HG03066 (cell line): ENCODE measurements around the gene ANKS1B.
"Not testable (repeated sequence)": the region's sequence is repeated elsewhere in the genome, so short reads cannot be mapped to it uniquely, and the experiment has no call there.

Source experiments
- ATAC-seq: cut with Tn5 transposase; IDR thresholded peaks from one replicate; pipeline ENCODE4 v1.9.1; 2021; ENCODE audit warnings: low read depth; ENCODE audit not compliant: unreplicated experiment

The ANKS1B gene

GRCh38 chr12:98758331-98758730 lies 1226.4 kb downstream of the ANKS1B start:
- ATAC-seq = no peak

- ATAC-seq = no peak
Observed at GRCh38 chr12:98757455-98757854, 1227.3 kb downstream of the ANKS1B start.

DNA sequence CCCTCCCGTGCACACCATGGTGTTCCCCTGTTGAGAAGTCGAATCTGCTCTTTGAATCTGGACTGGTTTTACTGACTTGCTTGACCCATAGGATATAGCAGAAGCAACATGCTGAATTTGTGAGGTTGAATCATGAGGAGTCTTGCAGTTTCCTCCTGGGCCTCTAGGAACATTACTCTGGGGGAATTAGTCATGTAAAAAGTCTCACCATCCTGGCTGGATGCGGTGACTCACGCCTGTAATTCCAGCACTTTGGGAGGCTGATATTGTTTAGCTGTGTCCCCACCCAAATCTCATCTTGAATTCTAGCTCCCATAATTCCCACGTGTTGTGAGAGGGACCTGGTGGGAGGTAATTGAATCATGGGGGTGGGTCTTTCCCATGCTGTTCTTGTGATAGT lies 1228.9 kb downstream of the ANKS1B start:
- ATAC-seq = not testable (repeated sequence)

DNA sequence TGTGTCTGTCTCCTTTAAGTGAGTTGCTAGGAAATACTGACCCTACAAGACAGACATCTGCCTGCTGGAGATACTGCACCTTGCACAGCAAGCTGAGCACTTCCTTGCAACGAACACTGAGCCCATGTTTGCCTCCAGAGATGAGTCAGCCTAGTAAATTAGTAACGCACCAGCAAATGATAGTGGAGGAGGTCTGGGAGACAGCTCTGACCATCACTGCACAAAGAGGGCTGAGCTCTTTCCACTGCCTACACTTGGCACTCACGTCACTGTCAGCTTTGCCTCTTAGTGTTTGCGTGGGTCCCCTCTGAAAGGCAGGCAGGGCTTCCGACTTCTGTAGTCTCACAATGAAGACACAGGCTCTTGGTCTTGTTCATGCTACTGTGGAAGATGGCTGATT lies 1230.6 kb downstream of the ANKS1B start:
- ATAC-seq = peak; percentile 98

- no peak for ATAC-seq
Observed at GRCh38 chr12:98752726-98753125, 1232.0 kb downstream of the ANKS1B start.

- no peak for ATAC-seq
Observed at GRCh38 chr12:98751580-98752115, 1233.1 kb downstream of the ANKS1B start.

- no peak for ATAC-seq
Observed at GRCh38 chr12:98750511-98750910, 1234.2 kb downstream of the ANKS1B start.

- ATAC-seq = no peak
Observed at GRCh38 chr12:98748463-98748862, 1236.3 kb downstream of the ANKS1B start.

GRCh38 chr12:98745578-98746391 lies 1239.0 kb downstream of the ANKS1B start:
- ATAC-seq = peak; percentile 56

DNA sequence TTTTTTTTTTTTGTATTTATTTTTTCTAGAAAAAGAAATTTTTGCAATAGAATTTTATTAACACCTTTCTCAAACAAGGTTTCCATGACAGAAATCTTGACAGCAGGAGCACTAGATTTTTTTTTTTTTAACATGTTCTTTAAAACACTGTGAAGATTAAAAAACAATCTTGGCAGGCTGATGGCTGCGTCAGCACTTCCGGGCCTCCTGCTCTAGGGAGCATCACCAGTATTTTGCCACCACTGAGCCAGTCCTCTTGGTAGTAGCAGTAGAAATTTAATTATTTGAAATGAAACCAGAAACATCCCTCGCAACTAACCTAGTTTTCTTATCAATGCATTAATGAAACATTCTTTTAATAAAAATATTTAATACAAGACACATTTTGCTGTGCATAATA lies 1240.1 kb downstream of the ANKS1B start:
- no peak for ATAC-seq

GRCh38 chr12:98743362-98743953 lies 1241.3 kb downstream of the ANKS1B start:
- ATAC-seq = peak; percentile 59

DNA sequence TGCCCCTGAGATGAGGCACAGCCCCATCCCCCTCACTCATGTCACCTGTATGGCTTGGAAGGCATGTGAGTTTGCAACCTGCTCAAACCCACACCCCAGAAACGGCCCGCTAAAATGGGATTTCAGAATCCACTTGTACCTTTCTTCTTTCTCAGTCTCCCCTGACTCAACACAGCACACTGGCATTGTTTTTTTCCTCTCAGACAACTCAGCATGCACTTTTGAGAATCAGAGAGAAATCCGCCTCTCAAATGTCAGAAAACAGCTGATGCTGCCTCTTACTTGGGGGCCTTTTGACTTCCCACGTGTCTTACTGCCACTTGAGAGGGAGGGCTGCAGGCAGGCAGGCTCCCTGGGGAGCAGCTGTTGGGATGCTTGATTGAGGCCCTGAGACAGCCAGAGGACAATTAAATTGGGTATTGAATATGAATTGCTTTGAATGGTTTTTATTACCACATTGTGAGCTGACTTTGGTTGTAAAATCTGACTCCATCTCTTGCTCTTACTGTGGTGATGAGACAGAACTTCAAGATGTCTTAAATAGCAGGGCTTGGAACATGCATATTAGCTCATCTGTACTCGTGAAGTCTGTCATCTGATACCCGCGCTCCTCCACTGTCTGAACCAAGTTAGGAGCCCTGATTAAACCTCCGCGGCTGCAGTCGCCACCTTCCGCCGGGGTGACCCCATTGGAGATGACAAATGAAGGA lies 1243.0 kb downstream of the ANKS1B start:
- ATAC-seq = no peak

GRCh38 chr12:98741196-98741555 lies 1243.6 kb downstream of the ANKS1B start:
- ATAC-seq = no peak

DNA sequence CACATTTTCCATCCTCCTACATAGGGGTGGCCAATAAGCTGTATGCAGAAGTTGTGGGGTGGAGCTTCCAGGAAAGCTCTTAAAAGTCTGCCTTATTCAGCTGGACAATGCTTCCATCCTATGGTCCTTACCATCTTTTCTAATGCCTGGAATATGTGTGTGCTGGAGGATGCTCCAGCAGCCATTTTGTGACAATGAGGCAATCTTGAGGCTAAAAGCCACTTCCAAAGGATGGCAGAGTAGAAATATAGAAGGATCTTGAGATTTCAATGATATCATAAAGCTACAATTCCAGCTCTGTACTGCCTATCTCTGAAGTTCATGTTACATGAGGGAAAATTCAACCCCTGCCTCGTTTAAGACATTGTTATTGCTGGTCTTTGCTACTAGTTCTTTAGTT lies 1244.0 kb downstream of the ANKS1B start:
- no peak for ATAC-seq

GRCh38 chr12:98738539-98738938 lies 1246.2 kb downstream of the ANKS1B start:
- no peak for ATAC-seq

DNA sequence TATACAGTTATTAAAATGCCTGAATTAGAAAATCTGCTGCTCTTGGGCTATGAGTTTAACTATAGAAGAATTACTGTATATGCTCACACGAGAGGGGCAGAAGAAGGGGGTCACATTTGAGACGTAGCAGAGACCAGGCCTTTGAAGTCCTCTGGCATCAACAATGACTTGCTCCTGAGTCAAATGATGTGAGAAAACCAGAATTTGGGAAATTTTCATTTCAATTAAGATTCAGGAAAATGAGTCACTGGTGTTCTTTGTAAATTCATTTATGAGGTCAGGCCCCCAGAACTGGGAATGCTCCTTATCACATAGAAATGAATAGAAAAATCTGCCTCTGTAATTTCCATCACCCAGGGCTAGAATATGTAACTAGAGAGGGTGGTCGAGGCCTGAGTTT lies 1246.7 kb downstream of the ANKS1B start:
- no peak for ATAC-seq

DNA sequence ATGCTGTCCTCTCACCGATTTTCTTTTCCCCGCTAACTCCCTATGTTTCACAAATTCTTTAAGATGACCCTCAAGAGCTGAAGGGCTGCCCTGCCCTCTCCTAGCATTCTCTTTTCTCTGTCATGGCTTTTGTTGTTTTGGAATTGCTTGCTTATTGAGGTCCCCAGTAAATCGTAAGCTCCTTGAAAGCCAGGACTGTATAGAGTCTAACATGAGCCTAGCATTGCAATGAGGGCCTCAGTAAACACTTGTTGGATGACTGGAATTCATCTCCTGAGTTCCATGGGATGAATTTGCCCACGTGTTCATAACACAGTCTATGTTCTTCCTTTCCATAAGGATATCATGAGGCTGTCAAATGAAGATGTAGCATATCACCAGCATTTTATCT lies 1247.4 kb downstream of the ANKS1B start:
- ATAC-seq = no peak

DNA sequence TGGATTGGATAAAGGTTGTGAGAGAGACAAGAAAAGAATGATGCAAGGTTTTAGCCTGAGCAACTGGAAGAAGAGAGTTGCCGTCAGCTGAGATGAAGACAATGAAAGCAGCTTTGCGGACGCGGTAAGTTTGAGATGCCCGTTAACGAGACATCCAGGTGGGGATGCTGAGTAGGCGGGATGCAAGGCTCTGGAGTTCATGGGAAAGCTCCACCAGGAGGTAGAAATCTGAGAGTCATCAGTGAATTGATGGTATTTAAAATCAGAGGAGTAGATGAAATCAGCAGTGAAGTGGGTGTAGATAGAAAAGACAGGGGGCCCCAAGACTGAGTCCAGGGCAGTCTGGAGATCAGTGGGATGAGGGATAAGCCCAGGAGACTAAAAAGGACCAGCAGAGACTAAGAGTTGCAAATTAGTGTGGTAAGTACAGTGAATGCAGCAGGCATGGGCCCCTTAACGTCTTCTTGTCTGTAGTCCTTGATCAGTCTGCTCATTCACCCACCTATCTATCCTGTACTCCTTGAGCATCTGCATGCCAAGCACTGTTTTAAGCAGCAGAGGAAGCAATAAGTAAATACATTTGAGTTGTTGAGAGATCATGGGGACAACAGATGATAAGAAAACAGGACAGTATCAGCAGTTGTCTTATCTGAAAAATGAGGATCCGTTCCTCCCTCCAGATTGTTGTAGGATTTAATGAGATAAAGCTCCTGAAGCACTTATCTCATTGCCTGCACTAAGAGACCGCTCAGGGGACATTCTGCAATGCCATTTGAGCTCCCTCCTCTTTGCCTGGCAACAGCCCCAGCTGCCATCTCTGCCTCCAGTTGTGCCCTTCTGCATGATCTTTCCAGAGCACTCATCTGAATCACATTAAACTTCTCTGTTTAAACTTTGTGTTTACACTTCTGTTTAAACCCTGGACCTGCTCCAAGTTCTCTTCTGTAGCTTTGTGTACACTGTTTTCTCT lies 1248.1 kb downstream of the ANKS1B start:
- ATAC-seq = no peak

GRCh38 chr12:98735821-98736220 lies 1248.9 kb downstream of the ANKS1B start:
- ATAC-seq = no peak

DNA sequence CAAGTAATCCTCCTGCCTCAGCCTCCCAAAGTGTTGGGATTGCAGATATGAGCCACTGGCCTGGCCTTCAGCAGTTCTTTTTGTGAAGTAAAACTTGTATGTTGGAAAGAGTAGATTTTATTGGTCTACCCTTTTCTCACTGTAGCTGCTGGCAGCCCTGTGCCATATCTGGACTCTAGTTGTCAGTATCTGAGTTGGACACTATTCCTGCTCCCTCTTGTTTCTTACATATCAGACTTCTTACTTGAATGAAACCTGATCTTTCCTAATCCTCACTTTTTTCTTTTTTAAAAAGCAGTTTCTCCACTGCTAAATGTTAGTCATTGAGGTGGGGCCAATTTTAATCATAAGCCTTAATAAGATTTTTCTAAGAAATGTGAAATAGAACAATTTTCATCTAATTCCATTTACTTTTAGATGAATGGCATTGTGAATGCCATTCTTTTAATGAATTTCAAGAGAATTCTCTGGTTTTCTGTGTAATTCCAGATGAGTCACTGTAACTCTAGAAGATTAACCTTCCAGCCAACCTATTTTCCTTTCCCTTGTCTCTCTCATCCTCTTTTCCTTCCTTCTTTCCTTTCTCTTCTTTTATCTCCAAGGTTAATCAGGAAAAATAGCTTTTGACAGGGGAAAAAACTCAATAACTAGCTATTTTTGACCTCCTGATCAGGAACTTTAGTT lies 1250.9 kb downstream of the ANKS1B start:
- ATAC-seq = no peak
